ENCODE data around the gene VAPA.

GRCh38 chr18:9872823-9873222 lies 41.0 kb upstream of the VAPA start:
- TF ChIP-seq, protein P1, sequence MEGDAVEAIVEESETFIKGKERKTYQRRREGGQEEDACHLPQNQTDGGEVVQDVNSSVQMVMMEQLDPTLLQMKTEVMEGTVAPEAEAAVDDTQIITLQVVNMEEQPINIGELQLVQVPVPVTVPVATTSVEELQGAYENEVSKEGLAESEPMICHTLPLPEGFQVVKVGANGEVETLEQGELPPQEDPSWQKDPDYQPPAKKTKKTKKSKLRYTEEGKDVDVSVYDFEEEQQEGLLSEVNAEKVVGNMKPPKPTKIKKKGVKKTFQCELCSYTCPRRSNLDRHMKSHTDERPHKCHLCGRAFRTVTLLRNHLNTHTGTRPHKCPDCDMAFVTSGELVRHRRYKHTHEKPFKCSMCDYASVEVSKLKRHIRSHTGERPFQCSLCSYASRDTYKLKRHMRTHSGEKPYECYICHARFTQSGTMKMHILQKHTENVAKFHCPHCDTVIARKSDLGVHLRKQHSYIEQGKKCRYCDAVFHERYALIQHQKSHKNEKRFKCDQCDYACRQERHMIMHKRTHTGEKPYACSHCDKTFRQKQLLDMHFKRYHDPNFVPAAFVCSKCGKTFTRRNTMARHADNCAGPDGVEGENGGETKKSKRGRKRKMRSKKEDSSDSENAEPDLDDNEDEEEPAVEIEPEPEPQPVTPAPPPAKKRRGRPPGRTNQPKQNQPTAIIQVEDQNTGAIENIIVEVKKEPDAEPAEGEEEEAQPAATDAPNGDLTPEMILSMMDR (IDR thresholded peaks at IDR 0.05), result no peak
- no peak for TF ChIP-seq EZH2 (IDR thresholded peaks at IDR 0.05; ENCODE audit: borderline replicate concordance, insufficient read depth, low read depth, low read length, poor library complexity, severe bottlenecking)

All from B cell (primary cell).